COLO829 (cell line): ENCODE measurements around the gene MAP3K9.
"Not testable (repeated sequence)": the region's sequence is repeated elsewhere in the genome, so short reads cannot be mapped to it uniquely, and the experiment has no call there.

Source experiments
- DNase-seq: peaks from one replicate; pipeline ENCODE4 v3.0.0; 2012; ENCODE audit warnings: low spot score

The MAP3K9 gene

GRCh38 chr14:70809225-70810219, at the start of gene MAP3K9:
Gene MAP3K9 (minus strand): TSS chr14:70809513. CDS start chr14:70809171, 342 bp downstream.
- peak; percentile 69 for DNase-seq

GRCh38 chr14:70858641-70859040, 49.3 kb upstream of the MAP3K9 start:
- DNase-seq = no peak

DNA sequence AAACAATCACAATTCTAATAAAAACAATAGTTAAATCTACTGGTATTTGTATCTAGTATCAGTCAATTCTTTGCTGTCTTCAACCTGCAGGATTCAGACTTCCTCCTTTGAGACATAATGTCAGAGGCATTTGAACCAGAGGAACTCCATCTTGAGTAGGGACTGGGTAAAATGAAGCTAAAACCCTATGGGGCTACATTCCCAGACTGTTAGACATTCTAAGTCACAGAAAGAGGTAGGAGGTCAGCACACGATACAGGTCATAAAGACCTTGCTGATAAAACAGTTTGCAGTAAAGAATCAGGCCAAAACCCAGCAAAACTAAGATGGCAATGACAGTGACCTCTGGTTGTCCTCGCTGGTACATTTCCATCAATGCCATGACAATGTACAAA, 48.2 kb upstream of the MAP3K9 start:
- DNase-seq = no peak

- DNase-seq = peak; percentile 42
These were observed 47.7 kb upstream of the MAP3K9 start for GRCh38 chr14:70856851-70857495.

- no peak for DNase-seq
These were observed 46.2 kb upstream of the MAP3K9 start for GRCh38 chr14:70855486-70855885.

GRCh38 chr14:70853658-70854057, 44.3 kb upstream of the MAP3K9 start:
- DNase-seq = not testable (repeated sequence)

GRCh38 chr14:70847406-70848090, 38.2 kb upstream of the MAP3K9 start:
- DNase-seq = no peak

DNA sequence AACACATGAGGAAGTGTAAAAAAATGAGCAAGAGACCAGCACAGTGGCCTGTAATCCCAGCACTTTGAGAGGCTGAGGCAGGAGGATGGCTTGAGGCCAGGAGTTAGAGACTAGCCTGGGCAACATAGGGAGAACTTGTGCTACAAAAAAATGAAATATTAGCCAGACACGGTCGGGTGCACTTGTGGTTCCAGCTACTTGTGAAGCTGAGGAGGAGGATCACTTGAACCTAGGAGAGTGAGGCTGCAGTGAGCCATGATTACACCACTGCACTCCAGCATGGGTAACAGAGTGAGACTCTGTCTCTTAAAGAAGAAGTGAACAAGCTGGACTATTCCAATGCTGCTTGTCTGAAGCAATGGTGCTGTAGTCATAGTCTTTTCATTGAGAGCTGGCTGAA, 36.3 kb upstream of the MAP3K9 start:
- no peak for DNase-seq

- DNase-seq = no peak
These were observed 33.6 kb upstream of the MAP3K9 start for GRCh38 chr14:70842851-70843462.

- no peak for DNase-seq
These were observed 28.8 kb upstream of the MAP3K9 start for GRCh38 chr14:70838076-70838475.

GRCh38 chr14:70836946-70837345, 27.6 kb upstream of the MAP3K9 start:
- DNase-seq = no peak

DNA sequence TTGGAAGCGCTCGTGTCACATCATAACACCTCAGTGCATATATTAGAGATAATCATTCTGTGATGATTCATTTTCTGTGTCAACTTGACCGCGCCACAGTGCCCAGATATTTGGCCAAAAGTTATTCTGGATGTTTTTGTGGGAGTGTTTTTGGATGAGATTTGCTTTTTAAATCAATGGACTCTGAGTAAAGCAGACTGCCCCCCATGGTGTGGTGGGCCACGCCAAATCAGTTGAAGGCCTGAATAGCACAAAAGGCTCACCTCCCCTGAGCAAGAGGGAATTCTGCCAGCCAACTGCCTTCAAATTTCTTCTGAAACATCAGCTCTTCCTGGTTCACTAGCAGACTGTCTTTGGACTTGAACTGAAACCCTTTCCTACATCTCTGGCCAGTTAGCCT, 24.6 kb upstream of the MAP3K9 start:
- no peak for DNase-seq

- DNase-seq = no peak
These were observed 23.4 kb upstream of the MAP3K9 start for GRCh38 chr14:70832561-70833305.

GRCh38 chr14:70830998-70831781, 21.9 kb upstream of the MAP3K9 start:
- DNase-seq = no peak

GRCh38 chr14:70828188-70828587, 18.9 kb upstream of the MAP3K9 start:
- DNase-seq = no peak

GRCh38 chr14:70827752-70828151, 18.4 kb upstream of the MAP3K9 start:
- DNase-seq = no peak

DNA sequence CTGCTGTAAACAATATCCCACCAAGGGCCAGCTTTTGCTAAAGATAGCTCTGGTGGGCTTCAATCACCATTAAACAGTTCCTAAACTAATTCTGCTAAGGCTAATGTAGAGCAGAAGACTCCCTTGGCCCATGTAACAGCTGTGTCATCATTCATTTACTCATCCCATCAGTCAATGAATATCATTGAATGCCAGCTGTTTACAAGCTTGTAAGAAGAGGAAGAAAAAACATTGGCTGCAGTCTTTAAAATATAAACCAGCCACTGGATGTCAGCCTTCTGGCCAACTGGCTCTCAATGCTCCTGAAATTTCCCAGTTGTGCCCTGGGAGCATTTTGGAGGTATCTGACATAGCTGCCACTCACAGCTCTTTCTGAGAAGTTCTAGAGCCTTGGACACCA, 18.0 kb upstream of the MAP3K9 start:
- no peak for DNase-seq

DNA sequence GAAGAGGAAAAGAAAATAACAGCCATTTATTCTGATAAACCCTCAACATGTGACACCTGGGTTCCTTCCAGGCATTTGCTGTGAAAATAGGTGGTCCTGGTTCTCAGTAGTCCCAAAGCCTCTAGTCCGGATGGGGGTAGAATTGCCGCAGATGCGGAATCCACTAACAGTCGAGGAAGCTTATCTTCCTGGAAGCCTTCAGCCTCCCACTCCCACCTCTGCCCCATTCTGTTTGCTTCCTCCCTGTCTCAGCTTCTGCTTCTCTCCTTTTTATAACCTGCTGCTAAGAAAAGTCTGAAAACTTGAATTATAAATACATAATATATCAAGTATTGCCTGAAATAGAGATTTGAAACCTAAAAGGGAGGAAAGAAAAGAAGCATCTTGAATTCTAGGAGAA, 14.0 kb upstream of the MAP3K9 start:
- DNase-seq = no peak

- DNase-seq = no peak
These were observed 13.3 kb upstream of the MAP3K9 start for GRCh38 chr14:70822530-70823185.
